HG03159 (cell line): ENCODE data around the gene INSR.
"Not testable (repeated sequence)": the region's sequence is repeated elsewhere in the genome, so short reads cannot be mapped to it uniquely, and the experiment has no call there.

Experiments used
- ATAC-seq: cut with Tn5 transposase; IDR thresholded peaks from one replicate; pipeline ENCODE4 v1.9.1; 2021; ENCODE audit warnings: mild to moderate bottlenecking, moderate library complexity; ENCODE audit not compliant: unreplicated experiment

INSR gene

GRCh38 chr19:7147119-7147675, 147.0 kb downstream of the INSR start:
- not testable (repeated sequence) for ATAC-seq

- not testable (repeated sequence) for ATAC-seq
These were observed 148.1 kb downstream of the INSR start for GRCh38 chr19:7146086-7146485.

- no peak for ATAC-seq
These were observed 148.7 kb downstream of the INSR start for GRCh38 chr19:7145494-7145893.

GRCh38 chr19:7142771-7143170, 151.4 kb downstream of the INSR start:
- ATAC-seq = no peak

GRCh38 chr19:7140137-7140536, 154.1 kb downstream of the INSR start:
- ATAC-seq = no peak

- ATAC-seq = no peak
These were observed 155.1 kb downstream of the INSR start for GRCh38 chr19:7139095-7139494.

GRCh38 chr19:7138402-7138801, 155.8 kb downstream of the INSR start:
- no peak for ATAC-seq

- ATAC-seq = no peak
These were observed 157.1 kb downstream of the INSR start for GRCh38 chr19:7137120-7137519.

GRCh38 chr19:7132054-7132453, 162.2 kb downstream of the INSR start:
- ATAC-seq = no peak

GRCh38 chr19:7130043-7130442, 164.2 kb downstream of the INSR start:
- no peak for ATAC-seq

- ATAC-seq = no peak
These were observed 168.1 kb downstream of the INSR start for GRCh38 chr19:7126132-7126531.

- no peak for ATAC-seq
These were observed 169.0 kb downstream of the INSR start for GRCh38 chr19:7125221-7125620.

GRCh38 chr19:7124782-7125181, 169.4 kb downstream of the INSR start:
- no peak for ATAC-seq

GRCh38 chr19:7122701-7123100, 171.5 kb downstream of the INSR start:
- no peak for ATAC-seq

- ATAC-seq = no peak
These were observed 173.7 kb downstream of the INSR start for GRCh38 chr19:7120499-7120898.

- ATAC-seq = no peak
These were observed 174.6 kb downstream of the INSR start for GRCh38 chr19:7119582-7119981.

GRCh38 chr19:7117248-7117647, 177.0 kb downstream of the INSR start:
- ATAC-seq = no peak

- no peak for ATAC-seq
These were observed 178.5 kb downstream of the INSR start for GRCh38 chr19:7115721-7116120.

GRCh38 chr19:7113233-7113632, 181.0 kb downstream of the INSR start:
- no peak for ATAC-seq

- no peak for ATAC-seq
These were observed 181.5 kb downstream of the INSR start for GRCh38 chr19:7112675-7113074.

GRCh38 chr19:7109678-7110289, 184.4 kb downstream of the INSR start:
- ATAC-seq = no peak

GRCh38 chr19:7106711-7107657, 187.2 kb downstream of the INSR start:
- ATAC-seq = no peak
